Heart left ventricle (tissue), 13 donors: ENCODE results near the gene ZBTB20.

Experiments
- CTCF ChIP-seq, 12 donors: fragments of 200-600 bp; sonication (generic) in 4 of 12; IDR thresholded peaks; one replicate each; pipeline versions ENCODE4 v1.5.0 to v1.8.0; 2018 to 2022; ENCODE audit warnings: antibody characterized with exemption in 12 of 12, mild to moderate bottlenecking in 5 of 12
- POLR2A ChIP-seq, 2 donors: fragments of 450-650 bp; IDR thresholded peaks; one replicate each; pipeline ENCODE4 v1.6.1; 2017; ENCODE audit warnings: antibody characterized with exemption in 2 of 2, mild to moderate bottlenecking in 2 of 2, moderate library complexity in 2 of 2
- donor health status: ischemic (EF 13 %, LVEDD 7.1; RV severe dilation, severe dysfunction).
- donor health status: DM: no; HTN: yes; CAD: no.
- donor health status: DM: no; HTN: no; CAD: no.
- donor health status: ischemic (EF 25% LVEDD 6.9; RV normal size, moderate dysfunction).
- donor health status: ischemic (EF 25% LVEDD 5.7; RV mildly dilated, moderate dysfunction).
- donor health status: ischemic (EF 35%, LVEDD 5.7; RV mildly dilated, moderate dysfunction).
- donor health status: nonischemic (EF 11% LVEDD 7.7; RV severe dilation, severe dysfunction).
- donor health status: DM: yes; HTN: yes; CAD: no.
- donor health status: PGD.
- donor health status: ischemic (EF 29% LVEDD 5.4; RV normal size, mild dysfunction).
- donor health status: nonischemic (EF 23%, LVEDD 6.1; RV moderate dilation, normal function).

GRCh38 chr3:115113367-115113766 is 33.7 kb downstream of the ZBTB20 start:
- TF ChIP-seq CTCF (IDR thresholded peaks at IDR 0.05) (no peak), POLR2A (IDR thresholded peaks at IDR 0.05) (no peak)
